Transverse colon (tissue), 3 donors: ENCODE data around the gene OSBP.

Experiments
- CTCF ChIP-seq, 5 experiments: fragments of 200-600 bp in 3 of 5; fragments of 450-650 bp in 2 of 5; sonication (generic) in 3 of 5; IDR thresholded peaks; 1 replicate in 2 of 5; 2 replicates in 3 of 5; pipeline ENCODE4 v1.5.1; 2016 to 2017; ENCODE audit warnings: antibody characterized with exemption in 5 of 5, inconsistent platforms in 3 of 5, mild to moderate bottlenecking in 2 of 5, moderate library complexity in 1 of 5
- POLR2A ChIP-seq: fragments of 450-650 bp; IDR thresholded peaks from one replicate; pipeline ENCODE4 v1.6.1; 2016; ENCODE audit warnings: antibody characterized with exemption, mild to moderate bottlenecking, moderate library complexity

- TF ChIP-seq CTCF (IDR thresholded peaks at IDR 0.05) = no peak
- TF ChIP-seq POLR2A = no peak
Measured at GRCh38 chr11:59556917-59557348, 58.6 kb downstream of the OSBP start.
